ENCODE data around the gene TMTC1.

Gene TMTC1

DNA sequence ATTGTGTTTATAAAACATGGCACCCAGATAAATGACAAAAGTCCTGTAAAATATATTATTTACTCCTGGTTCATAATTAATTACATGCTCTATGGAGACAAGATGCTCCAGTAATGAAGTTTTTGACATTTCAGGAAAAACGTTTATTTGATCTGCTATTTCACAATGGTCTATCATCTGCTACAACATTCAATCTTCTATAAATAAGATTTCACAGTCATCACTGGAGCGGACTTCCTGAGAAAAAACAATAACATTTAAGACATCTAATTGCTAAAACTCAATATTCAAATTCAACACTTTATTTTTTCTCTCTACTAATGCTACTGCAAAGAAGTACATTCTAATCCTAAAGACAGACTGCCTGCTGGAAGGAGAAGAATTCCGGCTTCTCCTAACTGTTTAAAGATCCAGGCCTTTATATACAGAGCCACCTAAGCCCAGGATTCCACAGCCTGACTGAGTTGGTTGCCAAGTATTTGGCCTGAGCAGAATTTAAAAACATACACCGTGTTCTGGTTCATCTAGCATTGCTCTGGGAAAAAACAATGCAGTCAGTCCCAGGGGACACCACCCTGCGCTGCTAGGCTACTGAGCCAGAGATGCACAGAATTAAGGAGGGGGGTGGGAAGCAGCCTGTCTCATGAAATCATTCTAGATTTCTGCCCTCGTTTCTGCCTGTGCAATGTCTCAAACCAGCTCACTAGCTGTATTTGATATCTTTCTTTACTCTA is 58.0 kb downstream of the TMTC1 start:
- peak; percentile 91 for DNase-seq (ENCODE audit: low read depth)
- Histone ChIP-seq H3K27me3 (replicated peaks; ENCODE audit: control insufficient read depth, insufficient read depth, low read length) (no peaks in the 10 kb centered on the region), H3K4me1 (ENCODE audit: control insufficient read depth, insufficient read depth, low read length) (peaks cover 17% of the 10 kb centered on the region), H3K36me3 (ENCODE audit: control insufficient read depth, insufficient read depth, low read length, severe bottlenecking) (no peaks in the 10 kb centered on the region), H3K9me3 (ENCODE audit: control insufficient read depth, low read length) (no peaks in the 10 kb centered on the region), H3K4me3 (ENCODE audit: low read length) (no peak overlapping the region), H3K9ac (ENCODE audit: low read length) (peak overlapping the region; percentile 22)

DNA sequence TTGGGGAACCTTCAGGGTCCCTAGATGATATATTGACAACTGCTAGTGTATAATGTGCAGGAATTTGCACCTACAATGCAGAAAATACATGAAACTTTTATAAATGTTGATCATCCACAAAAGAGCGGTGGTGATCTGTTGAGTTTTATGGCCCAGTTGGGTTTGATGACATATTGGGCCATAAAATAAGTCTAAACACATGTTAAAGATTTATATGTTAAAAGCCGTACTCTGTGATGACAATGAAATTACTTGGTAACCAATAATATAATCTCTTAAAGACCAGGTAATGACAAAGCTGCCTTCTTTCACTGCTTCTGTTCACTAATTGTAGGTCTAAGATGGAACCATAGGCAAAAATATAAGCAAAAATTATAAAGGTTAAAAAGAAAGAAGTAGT is 61.6 kb downstream of the TMTC1 start:
- H3K4me1 ChIP-seq (ENCODE audit: control insufficient read depth, insufficient read depth, low read length): peaks cover 17% of the 10 kb centered on the region
- H3K27me3 ChIP-seq (replicated peaks; ENCODE audit: control insufficient read depth, insufficient read depth, low read length): no peaks in the 10 kb centered on the region
- no peak for DNase-seq (ENCODE audit: low read depth)
- H3K9me3 ChIP-seq (ENCODE audit: control insufficient read depth, low read length): no peaks in the 10 kb centered on the region
- peaks cover 3% of the 10 kb centered on the region for H3K36me3 ChIP-seq (ENCODE audit: control insufficient read depth, insufficient read depth, low read length, severe bottlenecking)
- H3K4me3 ChIP-seq (ENCODE audit: low read length): no peak overlapping the region
- no peak overlapping the region for H3K9ac ChIP-seq (ENCODE audit: low read length)

DNA sequence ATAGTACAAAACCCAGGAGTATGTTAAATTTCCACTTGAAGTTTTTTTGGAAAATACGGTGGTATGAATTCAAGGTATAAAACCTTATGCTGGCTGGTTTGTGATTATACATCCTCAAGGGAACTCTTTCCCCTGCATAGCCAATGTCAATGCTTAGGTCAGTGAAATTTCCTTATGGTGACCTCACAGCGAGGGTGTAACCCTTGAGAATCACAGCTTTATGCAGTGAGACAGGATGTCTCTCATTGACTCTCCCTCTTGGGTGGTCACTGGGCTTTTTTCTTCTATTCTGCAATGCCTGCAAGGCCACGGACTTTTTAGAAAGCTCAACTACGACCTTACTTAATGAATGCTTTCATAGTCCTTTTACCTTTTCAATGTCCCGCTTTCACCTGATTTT is 64.4 kb downstream of the TMTC1 start:
- Histone ChIP-seq H3K27me3 (replicated peaks; ENCODE audit: control insufficient read depth, insufficient read depth, low read length) (no peaks in the 10 kb centered on the region), H3K9ac (ENCODE audit: low read length) (no peak overlapping the region), H3K4me3 (ENCODE audit: low read length) (no peak overlapping the region), H3K9me3 (ENCODE audit: control insufficient read depth, low read length) (no peaks in the 10 kb centered on the region), H3K36me3 (ENCODE audit: control insufficient read depth, insufficient read depth, low read length, severe bottlenecking) (peaks cover 3% of the 10 kb centered on the region), H3K4me1 (ENCODE audit: control insufficient read depth, insufficient read depth, low read length) (peaks cover 16% of the 10 kb centered on the region)
- no peak for DNase-seq (ENCODE audit: low read depth)

DNA sequence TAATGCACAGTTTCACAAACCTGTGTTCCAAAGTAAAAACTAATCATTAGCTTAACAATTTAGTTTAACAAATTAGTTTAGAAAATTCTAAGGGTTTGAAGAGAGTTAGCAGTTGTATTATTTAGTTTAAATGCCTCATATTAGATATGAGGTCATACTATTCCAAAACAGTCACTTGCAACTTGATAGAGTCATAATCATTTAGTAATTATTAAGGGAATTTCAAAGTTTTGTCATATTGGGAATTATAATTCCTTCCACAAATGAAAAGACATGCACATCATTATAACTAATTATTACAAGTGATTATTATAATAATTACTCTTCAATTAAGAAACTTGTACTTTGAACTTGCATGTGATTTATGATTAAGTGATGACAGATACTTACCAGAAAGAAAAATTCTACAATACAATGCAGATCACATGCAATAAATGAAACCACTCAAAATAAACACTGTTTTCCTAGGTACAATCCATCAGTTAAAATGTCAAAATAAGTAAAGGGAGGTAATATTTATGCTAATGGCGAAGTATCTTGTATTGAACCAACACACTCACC is 66.1 kb downstream of the TMTC1 start:
- Histone ChIP-seq H3K9ac (ENCODE audit: low read length) (no peak overlapping the region), H3K4me1 (ENCODE audit: control insufficient read depth, insufficient read depth, low read length) (peaks cover 34% of the 10 kb centered on the region), H3K36me3 (ENCODE audit: control insufficient read depth, insufficient read depth, low read length, severe bottlenecking) (peaks cover 3% of the 10 kb centered on the region), H3K4me3 (ENCODE audit: low read length) (no peak overlapping the region), H3K9me3 (ENCODE audit: control insufficient read depth, low read length) (no peaks in the 10 kb centered on the region), H3K27me3 (replicated peaks; ENCODE audit: control insufficient read depth, insufficient read depth, low read length) (no peaks in the 10 kb centered on the region)
- DNase-seq (ENCODE audit: low read depth): no peak

DNA sequence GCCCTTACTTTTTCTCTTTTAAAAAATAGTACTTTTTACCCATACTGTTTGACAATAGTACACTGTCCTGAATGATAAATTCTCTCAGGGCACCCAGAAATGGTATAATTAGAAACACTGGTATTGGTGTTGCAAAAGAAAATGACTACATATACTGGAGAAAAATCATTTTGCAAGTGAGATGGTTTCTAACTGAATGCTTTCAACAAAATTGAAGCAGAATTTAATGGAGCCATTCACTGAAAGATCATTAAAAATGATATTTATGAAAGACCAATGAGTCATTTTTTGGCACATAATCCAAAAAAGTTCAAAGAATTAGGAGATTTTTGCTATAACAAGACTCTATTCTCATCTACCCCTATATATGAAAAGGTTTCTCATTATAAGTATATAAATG is 68.8 kb downstream of the TMTC1 start:
- peak overlapping the region; percentile 1 for H3K4me3 ChIP-seq (ENCODE audit: low read length)
- H3K36me3 ChIP-seq (ENCODE audit: control insufficient read depth, insufficient read depth, low read length, severe bottlenecking): peaks cover 3% of the 10 kb centered on the region

DNA sequence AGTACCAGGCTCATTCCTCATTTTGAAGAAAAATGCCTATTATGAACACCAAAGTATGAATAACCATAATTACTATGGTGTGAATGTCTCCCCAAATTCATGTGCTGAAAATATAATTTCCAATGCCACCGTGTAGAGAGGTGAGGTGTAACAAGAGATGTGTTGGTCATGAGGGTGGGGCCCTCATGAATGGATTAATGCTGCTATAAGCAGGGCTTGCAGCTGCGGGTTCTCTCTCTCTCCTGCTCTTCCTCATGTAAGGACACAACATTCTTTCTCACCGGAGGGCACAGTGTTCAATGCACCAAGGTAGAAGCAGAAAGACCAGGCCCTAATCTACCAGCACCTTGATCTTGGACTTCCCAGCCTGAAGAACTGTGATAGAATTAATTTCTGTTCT is 70.0 kb downstream of the TMTC1 start:
- H3K4me3 ChIP-seq (ENCODE audit: low read length): no peak overlapping the region
- H3K9me3 ChIP-seq (ENCODE audit: control insufficient read depth, low read length): no peaks in the 10 kb centered on the region
- DNase-seq (ENCODE audit: low read depth): no peak
- no peaks in the 10 kb centered on the region for H3K36me3 ChIP-seq (ENCODE audit: control insufficient read depth, insufficient read depth, low read length, severe bottlenecking)
- H3K4me1 ChIP-seq (ENCODE audit: control insufficient read depth, insufficient read depth, low read length): peaks cover 59% of the 10 kb centered on the region
- no peaks in the 10 kb centered on the region for H3K27me3 ChIP-seq (replicated peaks; ENCODE audit: control insufficient read depth, insufficient read depth, low read length)
- no peak overlapping the region for H3K9ac ChIP-seq (ENCODE audit: low read length)

More for the DNA sequence above, 68.8 kb downstream of the TMTC1 start:
- DNase-seq (ENCODE audit: low read depth): no peak
- Histone ChIP-seq H3K4me1 (ENCODE audit: control insufficient read depth, insufficient read depth, low read length) (peaks cover 47% of the 10 kb centered on the region), H3K9ac (ENCODE audit: low read length) (no peak overlapping the region), H3K27me3 (replicated peaks; ENCODE audit: control insufficient read depth, insufficient read depth, low read length) (no peaks in the 10 kb centered on the region), H3K9me3 (ENCODE audit: control insufficient read depth, low read length) (no peaks in the 10 kb centered on the region)

DNA sequence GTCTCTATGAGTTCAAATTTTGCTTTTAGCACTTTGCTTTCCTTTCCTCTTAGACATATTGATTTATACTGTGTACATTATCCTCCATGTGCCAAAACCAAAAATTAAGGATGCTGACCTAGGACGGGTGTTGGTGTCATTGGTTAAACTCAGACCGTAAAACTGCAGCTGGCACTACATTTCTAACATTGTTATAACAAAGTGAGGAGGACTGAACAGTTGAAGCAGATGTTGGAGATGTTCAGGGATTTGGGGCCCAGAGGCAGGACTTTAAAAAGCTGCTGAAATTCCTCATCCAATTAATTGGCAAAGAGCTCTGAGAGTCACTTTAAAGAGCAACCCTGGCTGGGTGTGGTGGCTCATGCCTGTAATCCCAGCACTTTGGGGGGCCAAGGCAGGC is 72.4 kb downstream of the TMTC1 start:
- H3K4me3 ChIP-seq (ENCODE audit: low read length): no peak overlapping the region
- no peak overlapping the region for H3K9ac ChIP-seq (ENCODE audit: low read length)
- no peaks in the 10 kb centered on the region for H3K27me3 ChIP-seq (replicated peaks; ENCODE audit: control insufficient read depth, insufficient read depth, low read length)
- no peaks in the 10 kb centered on the region for H3K9me3 ChIP-seq (ENCODE audit: control insufficient read depth, low read length)
- no peak for DNase-seq (ENCODE audit: low read depth)
- H3K36me3 ChIP-seq (ENCODE audit: control insufficient read depth, insufficient read depth, low read length, severe bottlenecking): no peaks in the 10 kb centered on the region
- peaks cover 70% of the 10 kb centered on the region for H3K4me1 ChIP-seq (ENCODE audit: control insufficient read depth, insufficient read depth, low read length)

DNA sequence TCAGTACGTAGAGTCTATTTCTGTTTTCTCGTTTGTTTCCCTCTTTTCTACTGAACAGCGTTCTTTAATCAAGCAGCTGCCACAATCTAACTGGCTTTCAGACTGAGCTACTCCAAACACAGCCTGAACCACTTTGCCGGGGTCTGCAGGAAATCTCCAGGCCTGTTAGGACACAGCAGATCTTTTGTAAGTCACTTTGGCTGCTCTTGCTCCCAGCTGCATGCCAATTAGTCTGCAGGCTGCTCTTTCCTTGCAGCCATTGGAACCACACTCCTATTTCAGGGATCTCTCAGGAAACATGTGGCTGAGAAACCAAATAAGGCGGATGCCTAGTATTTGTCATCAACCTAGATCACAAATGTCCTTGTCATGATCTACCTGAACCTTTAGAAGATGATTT is 73.6 kb downstream of the TMTC1 start:
- H3K27me3 ChIP-seq (replicated peaks; ENCODE audit: control insufficient read depth, insufficient read depth, low read length): no peaks in the 10 kb centered on the region

DNA sequence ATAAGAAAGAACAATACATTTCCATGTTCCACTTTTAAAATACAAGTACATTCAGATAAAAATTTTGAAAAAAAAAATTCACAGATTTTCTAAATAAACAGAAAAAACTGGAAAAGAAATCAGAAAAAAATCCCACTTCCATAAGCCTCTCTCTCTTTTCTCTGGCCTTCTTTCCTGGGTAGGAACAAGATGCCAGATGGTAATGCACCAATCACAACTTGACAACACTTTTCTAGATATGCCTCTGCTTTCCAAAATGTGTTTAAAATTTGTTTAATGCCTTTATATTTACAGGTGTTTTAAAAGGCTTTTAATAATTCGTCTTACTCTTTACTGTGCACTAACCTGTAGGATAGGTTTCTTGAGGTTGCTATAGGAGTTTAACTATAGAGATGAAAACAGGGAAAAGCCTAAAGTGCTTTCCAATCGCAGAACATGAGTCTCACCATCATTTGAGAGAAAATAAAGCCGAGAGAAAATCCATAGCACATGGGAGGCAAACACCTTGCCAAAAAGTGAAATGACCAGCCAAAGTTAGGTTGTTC is 74.2 kb downstream of the TMTC1 start:
- Histone ChIP-seq H3K36me3 (ENCODE audit: control insufficient read depth, insufficient read depth, low read length, severe bottlenecking) (peaks cover under 1% of the 10 kb centered on the region), H3K4me3 (ENCODE audit: low read length) (peak overlapping the region; percentile 31), H3K27me3 (replicated peaks; ENCODE audit: control insufficient read depth, insufficient read depth, low read length) (no peaks in the 10 kb centered on the region), H3K9me3 (ENCODE audit: control insufficient read depth, low read length) (no peaks in the 10 kb centered on the region), H3K9ac (ENCODE audit: low read length) (peak overlapping the region; percentile 53), H3K4me1 (ENCODE audit: control insufficient read depth, insufficient read depth, low read length) (peaks cover 59% of the 10 kb centered on the region)
- DNase-seq (ENCODE audit: low read depth): no peak

More for the DNA sequence above, 73.6 kb downstream of the TMTC1 start:
- H3K4me1 ChIP-seq (ENCODE audit: control insufficient read depth, insufficient read depth, low read length): peaks cover 64% of the 10 kb centered on the region
- H3K36me3 ChIP-seq (ENCODE audit: control insufficient read depth, insufficient read depth, low read length, severe bottlenecking): no peaks in the 10 kb centered on the region
- no peaks in the 10 kb centered on the region for H3K9me3 ChIP-seq (ENCODE audit: control insufficient read depth, low read length)
- DNase-seq (ENCODE audit: low read depth): no peak
- H3K9ac ChIP-seq (ENCODE audit: low read length): peak overlapping the region; percentile 53
- H3K4me3 ChIP-seq (ENCODE audit: low read length): peak overlapping the region; percentile 31

DNA sequence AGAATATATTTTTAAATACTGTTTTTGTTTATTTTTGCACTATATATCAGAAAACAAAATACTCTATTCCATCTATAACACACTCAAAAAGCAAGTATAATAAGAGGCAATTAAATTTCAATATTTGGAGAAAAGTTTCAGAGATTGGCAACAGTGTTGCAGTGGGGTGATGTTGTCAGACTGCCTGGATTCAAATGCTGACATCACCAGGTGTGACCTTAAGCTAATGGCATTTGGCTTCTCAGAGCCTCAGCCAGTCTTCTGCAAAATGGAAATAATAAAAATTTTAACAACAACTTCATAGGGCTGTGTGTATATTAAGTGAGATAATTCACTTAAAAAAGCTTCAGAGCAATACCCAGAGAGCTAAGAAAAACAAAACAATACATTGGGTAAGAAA is 74.7 kb downstream of the TMTC1 start:
- Histone ChIP-seq H3K27me3 (replicated peaks; ENCODE audit: control insufficient read depth, insufficient read depth, low read length) (no peaks in the 10 kb centered on the region), H3K4me1 (ENCODE audit: control insufficient read depth, insufficient read depth, low read length) (peaks cover 54% of the 10 kb centered on the region), H3K9ac (ENCODE audit: low read length) (no peak overlapping the region), H3K9me3 (ENCODE audit: control insufficient read depth, low read length) (no peaks in the 10 kb centered on the region), H3K36me3 (ENCODE audit: control insufficient read depth, insufficient read depth, low read length, severe bottlenecking) (peaks cover 6% of the 10 kb centered on the region), H3K4me3 (ENCODE audit: low read length) (no peak overlapping the region)
- no peak for DNase-seq (ENCODE audit: low read depth)

DNA sequence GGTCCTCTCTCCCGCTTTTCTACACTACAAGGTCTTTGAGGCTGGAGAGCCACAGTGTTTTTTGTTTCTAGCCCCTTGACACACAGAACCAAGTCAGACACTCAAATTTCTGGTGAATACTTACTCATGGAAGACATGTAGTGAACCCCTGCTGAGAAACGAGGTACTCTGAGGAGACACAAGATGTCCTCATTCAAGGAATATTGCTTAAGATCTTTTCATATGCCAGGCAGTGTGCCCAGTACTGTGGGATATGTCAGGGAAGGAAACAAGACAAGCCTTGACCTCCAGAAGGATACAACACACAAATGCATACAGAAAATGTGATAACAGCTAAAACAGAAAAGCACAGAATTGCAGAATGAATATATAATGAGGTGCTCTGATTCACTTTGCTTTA is 75.9 kb downstream of the TMTC1 start:
- Histone ChIP-seq H3K27me3 (replicated peaks; ENCODE audit: control insufficient read depth, insufficient read depth, low read length) (no peaks in the 10 kb centered on the region), H3K9ac (ENCODE audit: low read length) (no peak overlapping the region)
- DNase-seq (ENCODE audit: low read depth): no peak

More for the DNA sequence above, 75.9 kb downstream of the TMTC1 start:
- H3K4me1 ChIP-seq (ENCODE audit: control insufficient read depth, insufficient read depth, low read length): peaks cover 42% of the 10 kb centered on the region
- H3K4me3 ChIP-seq (ENCODE audit: low read length): no peak overlapping the region
- no peaks in the 10 kb centered on the region for H3K9me3 ChIP-seq (ENCODE audit: control insufficient read depth, low read length)
- peaks cover 6% of the 10 kb centered on the region for H3K36me3 ChIP-seq (ENCODE audit: control insufficient read depth, insufficient read depth, low read length, severe bottlenecking)
